GM23338 (cell line): ENCODE results near the gene EGFR. TPM values are rescaled to one million over a fixed set of nuclear protein-coding genes. Genes with fewer than 3 reads are reported as not detected.

Source experiments
- ATAC-seq: fragments of 200-7000 bp; cut with Tn5 transposase; 3 replicates; pipeline ENCODE4 v1.9.1; 2020
- DNase-seq: peaks from one replicate; pipeline ENCODE4 v3.0.0-alpha.2; 2015; ENCODE audit warnings: low spot score
- H2AFZ ChIP-seq: fragments of 200-600 bp; sonication (generic); 2 replicates; pipeline ENCODE4 v1.8.0; 2016; ENCODE audit warnings: antibody characterized with exemption, mild to moderate bottlenecking, moderate library complexity
- H3F3A ChIP-seq: fragments of 200-600 bp; sonication (generic); replicated peaks from 2 replicates; pipeline ENCODE4 v1.8.0; 2017; ENCODE audit warnings: antibody characterized with exemption, mixed run types, low read depth
- H3K27ac ChIP-seq: fragments of 200-600 bp; sonication (generic); 2 replicates; pipeline ENCODE4 v1.6.1; 2016; ENCODE audit warnings: low read depth
- H3K27me3 ChIP-seq: fragments of 200-600 bp; sonication (generic); 2 replicates; pipeline ENCODE4 v1.8.0; 2016; ENCODE audit warnings: mild to moderate bottlenecking, mixed run types, moderate library complexity; ENCODE audit not compliant: insufficient read depth
- H3K36me3 ChIP-seq: fragments of 200-600 bp; sonication (generic); 2 replicates; pipeline ENCODE4 v1.8.0; 2016; ENCODE audit warnings: mild to moderate bottlenecking; ENCODE audit not compliant: insufficient read depth
- H3K4me1 ChIP-seq: fragments of 200-600 bp; sonication (generic); 2 replicates; pipeline ENCODE4 v1.8.0; 2016; ENCODE audit warnings: mild to moderate bottlenecking, moderate library complexity; ENCODE audit not compliant: insufficient read depth
- H3K4me2 ChIP-seq: fragments of 200-600 bp; sonication (generic); 2 replicates; pipeline ENCODE4 v1.7.1; 2017; ENCODE audit warnings: mixed run types
- H3K4me3 ChIP-seq: fragments of 200-600 bp; sonication (generic); 2 replicates; pipeline ENCODE4 v1.6.1; 2016; ENCODE audit warnings: mixed run types
- H3K79me2 ChIP-seq: fragments of 200-600 bp; sonication (generic); replicated peaks from 2 replicates; pipeline ENCODE4 v1.8.0; 2017; ENCODE audit warnings: mild to moderate bottlenecking; ENCODE audit not compliant: insufficient read depth
- H3K9me2 ChIP-seq: fragments of 200-600 bp; sonication (generic); 2 replicates; pipeline ENCODE4 v1.8.0; 2017; ENCODE audit not compliant: insufficient read depth
- H4K20me1 ChIP-seq: fragments of 200-600 bp; sonication (generic); replicated peaks from 2 replicates; pipeline ENCODE4 v1.8.0; 2017; ENCODE audit warnings: mild to moderate bottlenecking; ENCODE audit not compliant: insufficient read depth
- H3K27ac Mint-ChIP-seq: 2 replicates; pipeline ENCODE4 v1.8.0; 2020; ENCODE audit warnings: inconsistent platforms, mild to moderate bottlenecking, moderate library complexity, mixed read lengths
- H3K27me3 Mint-ChIP-seq: 3 replicates; pipeline ENCODE4 v1.8.0; 2022; ENCODE audit warnings: low read depth, mild to moderate bottlenecking, moderate library complexity, mixed read lengths, inconsistent platforms; ENCODE audit not compliant: insufficient read depth, poor library complexity
- H3K36me3 Mint-ChIP-seq: 3 replicates; pipeline ENCODE4 v1.8.0; 2021; ENCODE audit warnings: low read depth, mild to moderate bottlenecking, inconsistent platforms, moderate library complexity, mixed read lengths
- H3K4me1 Mint-ChIP-seq: 3 replicates; pipeline ENCODE4 v1.8.0; 2020; ENCODE audit warnings: mild to moderate bottlenecking, inconsistent platforms, mixed read lengths
- H3K4me3 Mint-ChIP-seq: 3 replicates; pipeline ENCODE4 v1.8.0; 2021; ENCODE audit warnings: moderate library complexity, mild to moderate bottlenecking, inconsistent platforms, mixed read lengths
- H3K9me3 Mint-ChIP-seq: 3 replicates; pipeline ENCODE4 v1.8.0; 2020; ENCODE audit warnings: moderate library complexity, mild to moderate bottlenecking, inconsistent platforms, mixed read lengths
- CREB1 ChIP-seq: fragments of 250-450 bp; sonication (Bioruptor Pico); IDR thresholded peaks from 2 replicates; pipeline ENCODE4 v1.5.0; 2020; ENCODE audit warnings: low read depth, mild to moderate bottlenecking, moderate library complexity
- CTCF ChIP-seq, 2 experiments: fragments of 200-600 bp in 1 of 2; sonication (generic) in 1 of 2; conservative IDR thresholded peaks; 2 replicates each; pipeline versions ENCODE4 v1.5.1 to v1.6.1; 2016 to 2017; ENCODE audit warnings: antibody characterized with exemption in 2 of 2, low read depth in 2 of 2, mild to moderate bottlenecking in 2 of 2, moderate library complexity in 1 of 2
- ETS1 ChIP-seq: IDR thresholded peaks from 2 replicates; pipeline ENCODE4 v1.6.1; 2016; ENCODE audit warnings: antibody characterized with exemption
- EZH2 ChIP-seq: fragments of 200-600 bp; sonication (generic); IDR thresholded peaks from one replicate; pipeline ENCODE4 v1.8.0; 2017; ENCODE audit warnings: antibody characterized with exemption, mild to moderate bottlenecking, low read depth; ENCODE audit not compliant: unreplicated experiment
- EZH2phosphoT487 ChIP-seq: fragments of 200-600 bp; sonication (generic); IDR thresholded peaks from one replicate; pipeline ENCODE4 v1.8.1; 2018; ENCODE audit warnings: antibody characterized with exemption; ENCODE audit not compliant: unreplicated experiment
- JUNB ChIP-seq: IDR thresholded peaks from one replicate; pipeline ENCODE4 v1.6.1; 2016; ENCODE audit warnings: antibody characterized with exemption; ENCODE audit not compliant: unreplicated experiment
- NANOG ChIP-seq: IDR thresholded peaks from 2 replicates; pipeline ENCODE4 v1.6.1; 2016; ENCODE audit warnings: antibody characterized with exemption, borderline replicate concordance
- POLR2AphosphoS5 ChIP-seq: IDR thresholded peaks from 2 replicates; pipeline ENCODE4 v1.6.1; 2016; ENCODE audit warnings: antibody characterized with exemption, low read depth
- REST ChIP-seq: IDR thresholded peaks from one replicate; pipeline ENCODE4 v1.6.1; 2018; ENCODE audit warnings: antibody characterized with exemption; ENCODE audit not compliant: unreplicated experiment
- STAT1 ChIP-seq: IDR thresholded peaks from one replicate; pipeline ENCODE4 v1.6.1; 2016; ENCODE audit warnings: antibody characterized with exemption; ENCODE audit not compliant: unreplicated experiment
- ZNF114 ChIP-seq: fragments of 250-450 bp; sonication (Bioruptor Pico); IDR thresholded peaks from 2 replicates; pipeline ENCODE4 v1.5.0; 2020; ENCODE audit warnings: mild to moderate bottlenecking, moderate library complexity
- ZNF331 ChIP-seq: fragments of 250-450 bp; sonication (Bioruptor Pico); IDR thresholded peaks from 2 replicates; pipeline ENCODE4 v1.5.0; 2020; ENCODE audit warnings: low read depth, mild to moderate bottlenecking, moderate library complexity
- ZNF462 ChIP-seq: fragments of 250-450 bp; sonication (Bioruptor Pico); IDR thresholded peaks from 2 replicates; pipeline ENCODE4 v1.5.0; 2020; ENCODE audit warnings: mild to moderate bottlenecking, moderate library complexity
- polyA plus RNA-seq: library from polyadenylated mRNA; unstranded; fragments of >200 nt; fragmentation: Nextera tagmentation; extraction: Ambion mirVana; gene quantifications from 2 replicates; pipeline ENCODE4 v1.2.1, GENCODE V29; 2016
- total RNA-seq: library from RNA; depleted of rRNA; stranded (reverse); fragments of >200 nt; shearing (Covaris generic); gene quantifications from 2 replicates; pipeline ENCODE4 v1.2.3, GENCODE V29; 2014

EGFR gene
- total and polyA plus RNA-seq, 2 experiments from 2014 or later = 1.5 to 4.5 TPM

GRCh38 chr7:55236476-55236875 is 217.7 kb downstream of the EGFR start:
- DNase-seq (no peak), ATAC-seq (no peak)
- no peaks in the 10 kb centered on the region for H3K9me2 ChIP-seq
- H3K36me3 ChIP-seq = no peaks in the 10 kb centered on the region
- Mint-ChIP-seq H3K27me3 (peaks cover 3% of the 10 kb centered on the region), H3K4me1 (peaks cover 19% of the 10 kb centered on the region), H3K9me3 (no peaks in the 10 kb centered on the region), H3K4me3 (no peak overlapping the region), H3K36me3 (no peaks in the 10 kb centered on the region), H3K27ac (no peak overlapping the region)
- TF ChIP-seq NANOG = no peak
- no peak for TF ChIP-seq EZH2phosphoT487
- no peak for TF ChIP-seq POLR2AphosphoS5
- no peak for TF ChIP-seq CREB1 (CRISPR knock-in tag)
- TF ChIP-seq REST = no peak
- no peak for TF ChIP-seq JUNB
- TF ChIP-seq ZNF462 (CRISPR knock-in tag) = no peak
- no peak for TF ChIP-seq STAT1
- TF ChIP-seq ZNF331 (CRISPR knock-in tag) = no peak
- no peak for TF ChIP-seq EZH2
- no peak for TF ChIP-seq CTCF (conservative IDR thresholded peaks at IDR 0.05; ENCODE audit: low read depth in 2 of 2)
- no peak for TF ChIP-seq ETS1
- no peak for TF ChIP-seq ZNF114 (CRISPR knock-in tag)
- H4K20me1 ChIP-seq = no peaks in the 10 kb centered on the region
- H3K79me2 ChIP-seq = no peaks in the 10 kb centered on the region
- H2AFZ ChIP-seq = peak overlapping the region; percentile 23; the same call in 1 of the 2 replicates
- no peaks in the 10 kb centered on the region for H3F3A ChIP-seq
- no peaks in the 10 kb centered on the region for H3K27me3 ChIP-seq
- no peak overlapping the region for H3K27ac ChIP-seq
- H3K4me1 ChIP-seq = peaks cover 5% of the 10 kb centered on the region; the same call in 1 of the 2 replicates
- no peak overlapping the region for H3K4me2 ChIP-seq
- no peak overlapping the region for H3K4me3 ChIP-seq
